ENCODE measurements around the gene STK36.

Gene STK36

DNA sequence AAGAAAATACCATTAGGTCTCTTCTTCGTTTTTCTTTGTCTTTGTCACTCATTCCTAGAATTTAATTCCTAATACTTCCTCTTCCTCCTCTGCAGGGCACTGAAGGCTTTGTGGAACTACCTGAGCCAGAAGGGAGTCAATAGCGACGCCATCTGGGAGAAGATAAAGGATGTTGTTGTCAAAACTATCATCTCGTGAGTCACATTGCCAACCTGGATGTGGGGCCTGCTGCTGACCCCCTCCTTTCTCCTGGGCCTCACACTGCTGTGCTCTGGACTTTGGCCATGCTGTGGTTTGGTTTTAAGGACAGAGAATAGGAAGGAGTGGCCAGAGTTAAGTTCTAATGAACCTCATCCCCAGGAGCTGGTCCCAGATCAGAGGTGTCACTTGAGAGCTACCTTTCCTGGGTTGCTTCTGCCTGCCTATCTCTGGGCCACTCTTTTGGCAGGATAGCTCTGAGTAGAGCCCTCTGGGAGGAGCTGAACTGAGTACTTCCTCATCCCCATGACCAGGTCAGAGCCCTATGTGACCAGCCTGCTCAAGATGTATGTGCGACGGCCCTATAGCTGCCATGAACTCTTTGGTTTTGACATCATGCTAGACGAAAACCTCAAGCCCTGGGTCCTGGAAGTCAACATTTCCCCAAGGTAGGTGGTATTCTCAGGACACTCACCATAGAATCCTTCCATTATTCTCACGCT lies 77.0 kb downstream of the STK36 start:
- DNase-seq: no peak
